Keratinocyte (primary cell): ENCODE results near the gene MRPL40. TPM values are rescaled to one million over a fixed set of nuclear protein-coding genes. Genes with fewer than 3 reads are reported as not detected.

ENCODE experiments used
- DNase-seq: peaks from one replicate; pipeline ENCODE4 v3.0.0-alpha.2; 2011; ENCODE audit warnings: low read depth, missing footprints, low spot score
- FAIRE-seq: peaks from 2 replicates; lab custom pipeline; 2011; peaks lifted over from hg19 to GRCh38; lab: Jason Lieb, UNC
- H2AFZ ChIP-seq: 2 replicates; pipeline ENCODE4 v1.6.0; 2012; ENCODE audit warnings: low read length, control low read depth, inconsistent platforms; ENCODE audit not compliant: control insufficient read depth
- H3K27ac ChIP-seq: 2 replicates; pipeline ENCODE4 v1.5.1; 2011; ENCODE audit warnings: low read length; ENCODE audit not compliant: control insufficient read depth, insufficient read depth
- H3K27me3 ChIP-seq: 3 replicates; pipeline ENCODE4 v1.6.0; 2011; ENCODE audit warnings: low read length; ENCODE audit not compliant: control insufficient read depth, insufficient read depth; ENCODE audit errors: extremely low read depth
- H3K36me3 ChIP-seq, 2 experiments: 2 replicates in 1 of 2; 3 replicates in 1 of 2; pipeline ENCODE4 v1.5.1; 2011; ENCODE audit warnings: low read length in 2 of 2, mild to moderate bottlenecking in 1 of 2; ENCODE audit not compliant: control insufficient read depth in 2 of 2, insufficient read depth in 2 of 2; ENCODE audit errors: extremely low read depth in 1 of 2
- H3K4me1 ChIP-seq: 3 replicates; pipeline ENCODE4 v1.5.1; 2011; ENCODE audit warnings: low read length; ENCODE audit not compliant: control insufficient read depth, insufficient read depth; ENCODE audit errors: extremely low read depth
- H3K4me2 ChIP-seq: 3 replicates; pipeline ENCODE4 v1.6.0; 2011; ENCODE audit warnings: low read depth, low read length; ENCODE audit not compliant: control insufficient read depth, insufficient read depth; ENCODE audit errors: extremely low read depth
- H3K4me3 ChIP-seq, 3 experiments: fragments of 200-600 bp in 1 of 3; sonication (generic) in 1 of 3; 2 replicates in 2 of 3; 3 replicates in 1 of 3; pipeline ENCODE4 v1.5.1; 2011 to 2016; ENCODE audit warnings: low read length in 3 of 3, mild to moderate bottlenecking in 3 of 3, control low read depth in 2 of 3, inconsistent platforms in 1 of 3, low read depth in 1 of 3, mixed read lengths in 1 of 3, mixed run types in 1 of 3, moderate library complexity in 1 of 3; ENCODE audit not compliant: control insufficient read depth in 2 of 3, insufficient read depth in 2 of 3; ENCODE audit errors: extremely low read depth in 1 of 3
- H3K79me2 ChIP-seq: 2 replicates; pipeline ENCODE4 v1.6.0; 2012; ENCODE audit warnings: low read length; ENCODE audit not compliant: control insufficient read depth, insufficient read depth
- H3K9ac ChIP-seq: 3 replicates; pipeline ENCODE4 v1.6.0; 2011; ENCODE audit warnings: low read length; ENCODE audit not compliant: control insufficient read depth, insufficient read depth; ENCODE audit errors: extremely low read depth
- H3K9me1 ChIP-seq: 3 replicates; pipeline ENCODE4 v1.6.0; 2011; ENCODE audit warnings: low read length; ENCODE audit not compliant: control insufficient read depth, insufficient read depth; ENCODE audit errors: extremely low read depth
- H3K9me3 ChIP-seq: 2 replicates; pipeline ENCODE4 v1.5.1; 2012; ENCODE audit warnings: low read depth, low read length; ENCODE audit not compliant: control insufficient read depth
- H4K20me1 ChIP-seq: 3 replicates; pipeline ENCODE4 v1.6.0; 2011; ENCODE audit warnings: low read length; ENCODE audit not compliant: control insufficient read depth, insufficient read depth; ENCODE audit errors: extremely low read depth
- EZH2 ChIP-seq: IDR thresholded peaks from one replicate; pipeline ENCODE4 v1.6.1; 2012; ENCODE audit warnings: inconsistent platforms, mild to moderate bottlenecking, low read length, moderate library complexity
- dilution Hi-C: fragments of 300-500 bp; cut with MboI; formaldehyde crosslinking; loops from one replicate; pipeline ENCODE4 v1.7.0; 2020; ENCODE audit warnings: low sequenced_read_pairs; ENCODE audit not compliant: extremely low pct_ligation_motif_present
- polyA plus RNA-seq, 5 experiments: library from polyadenylated mRNA; depleted of rRNA in 3 of 5; stranded (reverse) in 3 of 5; stranded (forward) in 1 of 5; unstranded in 1 of 5; fragments of >200 nt; gene quantifications; 1 replicate in 1 of 5; 2 replicates in 3 of 5; 3 replicates in 1 of 5; pipeline versions ENCODE4 v1.2.1 to v1.2.3, GENCODE V29; 2011 to 2012; ENCODE audit warnings: missing spikeins in 2 of 5, low read depth in 1 of 5, low replicate concordance in 1 of 5
- TF ChIP-seq, protein P1 (sequence below), 3 experiments: IDR thresholded peaks in 1 of 3; conservative IDR thresholded peaks in 1 of 3; optimal IDR thresholded peaks in 1 of 3; 2 replicates in 2 of 3; 3 replicates in 1 of 3; pipeline versions ENCODE3 to v1.5.1; 2011; ENCODE audit warnings: low read length in 3 of 3, mild to moderate bottlenecking in 3 of 3, moderate library complexity in 2 of 3, control low read depth in 1 of 3, inconsistent platforms in 1 of 3; ENCODE audit not compliant: insufficient read depth in 2 of 3; ENCODE audit errors: extremely low read depth in 1 of 3

The MRPL40 gene
- polyA plus RNA-seq, 1 donor (not counting 4 experiments of a cell fraction or from before 2014, with no cell fraction given), result 46.3 TPM

DNA sequence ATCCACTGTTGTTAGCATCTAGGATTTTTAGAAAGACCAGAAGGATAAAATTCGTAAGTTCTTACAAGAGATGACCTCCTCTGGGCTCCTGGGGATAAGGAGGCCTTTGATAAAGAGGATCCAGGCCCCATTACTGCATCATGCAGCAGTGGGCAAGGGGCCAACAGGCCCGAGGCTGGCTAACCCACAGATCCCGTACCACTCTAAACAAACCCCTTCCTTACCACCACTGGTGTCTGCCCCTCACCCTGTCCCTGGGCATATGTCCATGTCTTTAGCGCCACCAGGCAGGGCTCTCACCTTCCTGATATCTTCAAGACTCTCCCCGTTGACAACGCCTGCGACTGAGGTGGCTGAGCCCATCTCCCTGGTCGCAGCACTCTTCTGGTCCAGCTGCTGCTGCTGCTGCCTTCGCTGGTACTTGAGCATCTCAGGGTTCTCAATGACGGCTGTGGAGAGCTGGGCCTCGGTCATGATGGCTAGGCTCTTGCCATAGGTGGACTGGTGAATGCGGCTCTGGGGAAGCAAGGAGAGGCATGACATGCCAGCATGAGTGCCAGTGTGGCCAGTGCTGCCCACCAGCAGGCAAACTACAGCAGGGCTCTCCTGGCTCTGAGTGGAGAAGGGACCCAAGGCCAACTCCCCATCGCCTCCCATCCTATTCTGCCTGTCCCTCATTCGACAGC, 47.0 kb upstream of the MRPL40 start:
- Histone ChIP-seq H3K27me3 (no peaks in the 10 kb centered on the region), H3K4me3 (no peak overlapping the region), H4K20me1 (no peaks in the 10 kb centered on the region), H2AFZ (no peak overlapping the region), H3K9me1 (no peaks in the 10 kb centered on the region), H3K4me2 (no peak overlapping the region), H3K36me3 (peaks cover 44 to 46% of the 10 kb centered on the region in 2 experiments), H3K9me3 (no peaks in the 10 kb centered on the region), H3K4me1 (no peaks in the 10 kb centered on the region), H3K9ac (no peak overlapping the region), H3K79me2 (no peaks in the 10 kb centered on the region), H3K27ac (no peak overlapping the region)
- DNase-seq (no peak), FAIRE-seq (no peak)
- TF ChIP-seq, protein P1, sequence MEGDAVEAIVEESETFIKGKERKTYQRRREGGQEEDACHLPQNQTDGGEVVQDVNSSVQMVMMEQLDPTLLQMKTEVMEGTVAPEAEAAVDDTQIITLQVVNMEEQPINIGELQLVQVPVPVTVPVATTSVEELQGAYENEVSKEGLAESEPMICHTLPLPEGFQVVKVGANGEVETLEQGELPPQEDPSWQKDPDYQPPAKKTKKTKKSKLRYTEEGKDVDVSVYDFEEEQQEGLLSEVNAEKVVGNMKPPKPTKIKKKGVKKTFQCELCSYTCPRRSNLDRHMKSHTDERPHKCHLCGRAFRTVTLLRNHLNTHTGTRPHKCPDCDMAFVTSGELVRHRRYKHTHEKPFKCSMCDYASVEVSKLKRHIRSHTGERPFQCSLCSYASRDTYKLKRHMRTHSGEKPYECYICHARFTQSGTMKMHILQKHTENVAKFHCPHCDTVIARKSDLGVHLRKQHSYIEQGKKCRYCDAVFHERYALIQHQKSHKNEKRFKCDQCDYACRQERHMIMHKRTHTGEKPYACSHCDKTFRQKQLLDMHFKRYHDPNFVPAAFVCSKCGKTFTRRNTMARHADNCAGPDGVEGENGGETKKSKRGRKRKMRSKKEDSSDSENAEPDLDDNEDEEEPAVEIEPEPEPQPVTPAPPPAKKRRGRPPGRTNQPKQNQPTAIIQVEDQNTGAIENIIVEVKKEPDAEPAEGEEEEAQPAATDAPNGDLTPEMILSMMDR (optimal IDR thresholded peaks at IDR 0.05 in 1 of 3, IDR thresholded peaks at IDR 0.05 in 1 of 3, conservative IDR thresholded peaks at IDR 0.05 in 1 of 3; ENCODE audit: extremely low read depth in 1 of 3, insufficient read depth in 2 of 3, low read length in 3 of 3), result no peak
- no peak for TF ChIP-seq EZH2
- dilution Hi-C loops, result no loop called here

DNA sequence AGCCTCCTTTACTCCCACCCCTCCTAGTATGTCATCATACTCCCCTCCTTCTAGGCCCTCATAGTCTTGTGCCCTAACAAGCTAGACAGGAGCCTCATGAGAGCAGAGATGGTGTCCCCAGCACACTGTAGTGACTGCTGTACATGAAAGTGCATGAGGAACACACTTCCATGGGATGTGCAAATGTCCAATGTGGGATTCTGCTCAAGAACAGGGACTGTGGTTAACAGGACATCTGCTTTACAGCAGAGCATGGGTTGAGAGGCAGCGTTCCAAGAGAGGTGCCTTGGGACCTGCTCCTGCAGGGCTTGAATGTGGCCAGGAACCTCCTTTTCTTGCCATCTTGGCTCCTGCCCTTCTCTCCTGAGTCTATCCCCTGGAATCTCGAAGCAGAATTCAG, 46.1 kb upstream of the MRPL40 start:
- Histone ChIP-seq H3K9ac (no peak overlapping the region), H3K4me1 (no peaks in the 10 kb centered on the region), H3K4me2 (no peak overlapping the region), H3K9me1 (no peaks in the 10 kb centered on the region), H3K9me3 (no peaks in the 10 kb centered on the region), H3K27ac (no peak overlapping the region), H4K20me1 (no peaks in the 10 kb centered on the region), H3K36me3 (peaks cover 45 to 51% of the 10 kb centered on the region in 2 experiments), H3K27me3 (no peaks in the 10 kb centered on the region), H3K79me2 (no peaks in the 10 kb centered on the region), H2AFZ (no peak overlapping the region), H3K4me3 (no peak overlapping the region)
- TF ChIP-seq EZH2, result no peak
- TF ChIP-seq, protein P1 (optimal IDR thresholded peaks at IDR 0.05 in 1 of 3, IDR thresholded peaks at IDR 0.05 in 1 of 3, conservative IDR thresholded peaks at IDR 0.05 in 1 of 3; ENCODE audit: extremely low read depth in 1 of 3, insufficient read depth in 2 of 3, low read length in 3 of 3), result no peak
- DNase-seq (no peak), FAIRE-seq (no peak)
- dilution Hi-C loops, result no loop called here
